WTC11 (cell line): Measurements from ENCODE around the gene EDN1. TPM values are rescaled to one million over a fixed set of nuclear protein-coding genes. Genes with fewer than 3 reads are reported as not detected.

Experiments used
- ATAC-seq: fragments of 200-7000 bp; cut with Tn5 transposase; 2 replicates; pipeline ENCODE4 v1.10.0; 2021; ENCODE audit warnings: mild to moderate bottlenecking, moderate library complexity
- CTCF ChIA-PET: fragments of 300-600 bp; sonication (Branson Sonifier 250); formaldehyde crosslinking; loops from one replicate; lab custom pipeline; 2021; ENCODE audit warnings: antibody characterized with exemption; lab: Charles Lee
- POLR2A ChIA-PET: fragments of 350-600 bp; sonication (Branson Sonifier 250); formaldehyde crosslinking; loops from one replicate; lab custom pipeline; 2021; ENCODE audit warnings: antibody characterized with exemption; lab: Charles Lee
- DNase-seq: peaks from one replicate; pipeline ENCODE4 v3.0.0; 2021; ENCODE audit warnings: low spot score
- H3K27ac Mint-ChIP-seq: 2 replicates; pipeline ENCODE4 v1.8.0; 2021; ENCODE audit warnings: mixed read lengths
- H3K27me3 Mint-ChIP-seq: 2 replicates; pipeline ENCODE4 v1.8.0; 2021; ENCODE audit warnings: low read depth, mild to moderate bottlenecking, moderate library complexity, mixed read lengths
- H3K36me3 Mint-ChIP-seq: 2 replicates; pipeline ENCODE4 v1.8.0; 2021; ENCODE audit warnings: mixed read lengths
- H3K4me1 Mint-ChIP-seq: 2 replicates; pipeline ENCODE4 v1.8.0; 2022; ENCODE audit warnings: mixed read lengths
- H3K4me3 Mint-ChIP-seq: 2 replicates; pipeline ENCODE4 v1.8.0; 2021; ENCODE audit warnings: mild to moderate bottlenecking, moderate library complexity, mixed read lengths
- H3K9me3 Mint-ChIP-seq: 2 replicates; pipeline ENCODE4 v1.8.0; 2021; ENCODE audit warnings: mixed read lengths
- ATF6 ChIP-seq: sonication (generic); formaldehyde crosslinking; IDR thresholded peaks from 2 replicates; pipeline ENCODE4 v1.8.1; 2023; ENCODE audit warnings: mild to moderate bottlenecking, missing genetic modification reagents
- CDX4 ChIP-seq: fragments of 250-450 bp; sonication (Bioruptor Pico); IDR thresholded peaks from 2 replicates; pipeline ENCODE4 v1.9.0; 2021; ENCODE audit warnings: moderate library complexity, mild to moderate bottlenecking, inconsistent platforms, borderline replicate concordance
- CTCF ChIP-seq: fragments of 200-600 bp; IDR thresholded peaks from 2 replicates; pipeline ENCODE4 v1.8.0; 2022; ENCODE audit warnings: antibody characterized with exemption
- E2F5 ChIP-seq: sonication (generic); formaldehyde crosslinking; IDR thresholded peaks from 2 replicates; pipeline ENCODE4 v1.8.1; 2022; ENCODE audit warnings: mild to moderate bottlenecking, moderate library complexity, missing genetic modification reagents
- FOXJ3 ChIP-seq: sonication (generic); formaldehyde crosslinking; IDR thresholded peaks from 2 replicates; pipeline ENCODE4 v1.9.0; 2021; ENCODE audit warnings: missing genetic modification reagents, mild to moderate bottlenecking, borderline replicate concordance
- FOXP1 ChIP-seq: sonication (generic); formaldehyde crosslinking; IDR thresholded peaks from 2 replicates; pipeline ENCODE4 v1.8.0; 2022; ENCODE audit warnings: missing genetic modification reagents, mild to moderate bottlenecking, moderate library complexity, borderline replicate concordance
- FOXP4 ChIP-seq: sonication (generic); formaldehyde crosslinking; IDR thresholded peaks from 2 replicates; pipeline ENCODE4 v1.8.0; 2022; ENCODE audit warnings: mild to moderate bottlenecking, missing genetic modification reagents
- GRHL2 ChIP-seq: fragments of 250-450 bp; sonication (Bioruptor Pico); IDR thresholded peaks from 2 replicates; pipeline ENCODE4 v1.8.0; 2022; ENCODE audit warnings: mild to moderate bottlenecking, moderate library complexity; ENCODE audit not compliant: insufficient replicate concordance, severe bottlenecking
- HMGXB4 ChIP-seq: sonication (generic); formaldehyde crosslinking; IDR thresholded peaks from 2 replicates; pipeline ENCODE4 v1.8.1; 2023; ENCODE audit warnings: mild to moderate bottlenecking, moderate library complexity, missing genetic modification reagents
- IRF2 ChIP-seq: sonication (generic); formaldehyde crosslinking; IDR thresholded peaks from 2 replicates; pipeline ENCODE4 v1.8.0; 2022; ENCODE audit warnings: low read depth, missing genetic modification reagents, borderline replicate concordance
- NFYB ChIP-seq: sonication (generic); formaldehyde crosslinking; conservative IDR thresholded peaks from 2 replicates; pipeline ENCODE4 v1.8.0; 2022; ENCODE audit warnings: low read depth, missing genetic modification reagents
- NR2C2 ChIP-seq: sonication (generic); formaldehyde crosslinking; IDR thresholded peaks from 2 replicates; pipeline ENCODE4 v1.8.0; 2022; ENCODE audit warnings: mild to moderate bottlenecking, missing genetic modification reagents
- TEAD1 ChIP-seq: sonication (generic); formaldehyde crosslinking; IDR thresholded peaks from 2 replicates; pipeline ENCODE4 v1.8.0; 2022; ENCODE audit warnings: mild to moderate bottlenecking, missing genetic modification reagents
- ZBTB43 ChIP-seq: sonication (generic); formaldehyde crosslinking; IDR thresholded peaks from 2 replicates; pipeline ENCODE4 v1.8.1; 2023; ENCODE audit warnings: mild to moderate bottlenecking, missing genetic modification reagents
- ZNF232 ChIP-seq: sonication (generic); formaldehyde crosslinking; IDR thresholded peaks from 2 replicates; pipeline ENCODE4 v1.8.0; 2022; ENCODE audit warnings: mild to moderate bottlenecking, missing genetic modification reagents
- total RNA-seq: library from RNA; stranded (reverse); gene quantifications from 3 replicates; pipeline ENCODE4 v1.2.3, GENCODE V29; 2021

Gene EDN1
- total RNA-seq, 1 experiment from 2014 or later = 1.0 TPM

- H3K27ac Mint-ChIP-seq = no peak overlapping the region
- H3K4me1 Mint-ChIP-seq = peaks cover 26% of the 10 kb centered on the region
Observed at GRCh38 chr6:12296255-12296573, 6.1 kb downstream of the EDN1 start.

More at GRCh38 chr6:12296255-12296573, 6.1 kb downstream of the EDN1 start:
- no peak for TF ChIP-seq NR2C2 (CRISPR knock-in tag)
- TF ChIP-seq E2F5 (CRISPR knock-in tag) = no peak
- TF ChIP-seq FOXJ3 (CRISPR knock-in tag) = no peak
- no peak for TF ChIP-seq ATF6
- no peak for TF ChIP-seq HMGXB4 (CRISPR knock-in tag)
- TF ChIP-seq NFYB (CRISPR knock-in tag) = no peak
- no peak for TF ChIP-seq FOXP4 (CRISPR knock-in tag)
- TF ChIP-seq CTCF = no peak
- no peak for TF ChIP-seq IRF2 (CRISPR knock-in tag)
- TF ChIP-seq ZBTB43 = no peak
- TF ChIP-seq FOXP1 (CRISPR knock-in tag) = no peak
- TF ChIP-seq TEAD1 (CRISPR knock-in tag) = no peak
- TF ChIP-seq ZNF232 = no peak
- TF ChIP-seq GRHL2 (CRISPR knock-in tag) = no peak
- no peak for TF ChIP-seq CDX4 (CRISPR knock-in tag)
- TF ChIP-seq, all 79 proteins: peak for 0
- CTCF ChIA-PET = no interaction called here
- H3K9me3 Mint-ChIP-seq = no peaks in the 10 kb centered on the region
- H3K4me3 Mint-ChIP-seq = no peak overlapping the region
- no peak for DNase-seq
- no peak for ATAC-seq
- POLR2A ChIA-PET = no interaction called here
- H3K36me3 Mint-ChIP-seq = no peaks in the 10 kb centered on the region
- H3K27me3 Mint-ChIP-seq = peaks cover 10% of the 10 kb centered on the region
